ENCODE results near the gene METTL16.

DNA sequence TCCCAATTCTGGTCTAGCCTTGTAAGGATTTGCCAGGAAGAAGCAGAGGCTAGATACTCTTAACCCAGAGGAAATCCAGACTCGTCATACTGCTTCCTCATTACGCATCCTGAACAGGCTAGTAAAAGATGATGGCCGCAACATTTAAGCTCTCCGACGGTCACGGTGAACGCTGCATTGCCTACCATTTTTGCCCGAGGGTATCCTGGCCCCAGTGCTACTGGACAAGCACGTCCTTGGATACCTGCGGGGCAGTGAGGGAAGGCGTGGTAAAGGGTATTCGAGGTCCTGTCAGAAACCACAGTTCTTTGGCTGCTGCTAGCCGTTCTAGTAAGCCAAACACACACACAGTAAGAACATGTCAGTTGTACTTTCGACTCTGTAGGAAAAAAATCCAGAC lies 36.6 kb downstream of the METTL16 start:
- TF ChIP-seq, protein P1, sequence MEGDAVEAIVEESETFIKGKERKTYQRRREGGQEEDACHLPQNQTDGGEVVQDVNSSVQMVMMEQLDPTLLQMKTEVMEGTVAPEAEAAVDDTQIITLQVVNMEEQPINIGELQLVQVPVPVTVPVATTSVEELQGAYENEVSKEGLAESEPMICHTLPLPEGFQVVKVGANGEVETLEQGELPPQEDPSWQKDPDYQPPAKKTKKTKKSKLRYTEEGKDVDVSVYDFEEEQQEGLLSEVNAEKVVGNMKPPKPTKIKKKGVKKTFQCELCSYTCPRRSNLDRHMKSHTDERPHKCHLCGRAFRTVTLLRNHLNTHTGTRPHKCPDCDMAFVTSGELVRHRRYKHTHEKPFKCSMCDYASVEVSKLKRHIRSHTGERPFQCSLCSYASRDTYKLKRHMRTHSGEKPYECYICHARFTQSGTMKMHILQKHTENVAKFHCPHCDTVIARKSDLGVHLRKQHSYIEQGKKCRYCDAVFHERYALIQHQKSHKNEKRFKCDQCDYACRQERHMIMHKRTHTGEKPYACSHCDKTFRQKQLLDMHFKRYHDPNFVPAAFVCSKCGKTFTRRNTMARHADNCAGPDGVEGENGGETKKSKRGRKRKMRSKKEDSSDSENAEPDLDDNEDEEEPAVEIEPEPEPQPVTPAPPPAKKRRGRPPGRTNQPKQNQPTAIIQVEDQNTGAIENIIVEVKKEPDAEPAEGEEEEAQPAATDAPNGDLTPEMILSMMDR (IDR thresholded peaks at IDR 0.05) = no peak
- no peak for TF ChIP-seq POLR2A (IDR thresholded peaks at IDR 0.05)
- TF ChIP-seq POLR2AphosphoS5 (IDR thresholded peaks at IDR 0.05) = no peak
